ENCODE data around the gene RGS9.

The RGS9 gene

GRCh38 chr17:65230040-65230439, 92.9 kb downstream of the RGS9 start:
- DNase-seq (ENCODE audit: low read depth, low spot score): no peak
- H3K4me3 ChIP-seq (ENCODE audit: low read length): no peak overlapping the region

GRCh38 chr17:65231086-65231485, 93.9 kb downstream of the RGS9 start:
- no peak overlapping the region for H3K4me3 ChIP-seq (ENCODE audit: low read length)
- DNase-seq (ENCODE audit: low read depth, low spot score): no peak

- H3K4me3 ChIP-seq (ENCODE audit: low read length): no peak overlapping the region
Observed at GRCh38 chr17:65231662-65232335, 94.6 kb downstream of the RGS9 start.

GRCh38 chr17:65235284-65235683, 98.1 kb downstream of the RGS9 start:
- H3K4me3 ChIP-seq (ENCODE audit: low read length): no peak overlapping the region
- no peak for DNase-seq (ENCODE audit: low read depth, low spot score)

More at GRCh38 chr17:65231662-65232335, 94.6 kb downstream of the RGS9 start:
- DNase-seq (ENCODE audit: low read depth, low spot score): peak; percentile 55

- DNase-seq (ENCODE audit: low read depth, low spot score): no peak
- no peak overlapping the region for H3K4me3 ChIP-seq (ENCODE audit: low read length)
Observed at GRCh38 chr17:65236321-65236720, 99.2 kb downstream of the RGS9 start.

- H3K4me3 ChIP-seq (ENCODE audit: low read length): no peak overlapping the region
- DNase-seq (ENCODE audit: low read depth, low spot score): peak; percentile 85
Observed at GRCh38 chr17:65243838-65244625, 106.9 kb downstream of the RGS9 start.

- DNase-seq (ENCODE audit: low read depth, low spot score): no peak
- H3K4me3 ChIP-seq (ENCODE audit: low read length): no peak overlapping the region
Observed at GRCh38 chr17:65246252-65246651, 109.1 kb downstream of the RGS9 start.

- DNase-seq (ENCODE audit: low read depth, low spot score): no peak
- no peak overlapping the region for H3K4me3 ChIP-seq (ENCODE audit: low read length)
Observed at GRCh38 chr17:65249774-65250173, 112.6 kb downstream of the RGS9 start.

GRCh38 chr17:65254166-65254565, 117.0 kb downstream of the RGS9 start:
- DNase-seq (ENCODE audit: low read depth, low spot score): no peak
- no peak overlapping the region for H3K4me3 ChIP-seq (ENCODE audit: low read length)

GRCh38 chr17:65259281-65259680, 122.1 kb downstream of the RGS9 start:
- DNase-seq (ENCODE audit: low read depth, low spot score): no peak

GRCh38 chr17:65259696-65260485, 122.7 kb downstream of the RGS9 start:
- no peak for DNase-seq (ENCODE audit: low read depth, low spot score)
- H3K4me3 ChIP-seq (ENCODE audit: low read length): no peak overlapping the region

More at GRCh38 chr17:65259281-65259680, 122.1 kb downstream of the RGS9 start:
- no peak overlapping the region for H3K4me3 ChIP-seq (ENCODE audit: low read length)

GRCh38 chr17:65260626-65261025, 123.5 kb downstream of the RGS9 start:
- no peak for DNase-seq (ENCODE audit: low read depth, low spot score)
- no peak overlapping the region for H3K4me3 ChIP-seq (ENCODE audit: low read length)

GRCh38 chr17:65261152-65261551, 124.0 kb downstream of the RGS9 start:
- peak; percentile 26 for DNase-seq (ENCODE audit: low read depth, low spot score)

GRCh38 chr17:65261682-65262636, 124.8 kb downstream of the RGS9 start:
- H3K4me3 ChIP-seq (ENCODE audit: low read length): no peak overlapping the region
- peak; percentile 11 for DNase-seq (ENCODE audit: low read depth, low spot score)

More at GRCh38 chr17:65261152-65261551, 124.0 kb downstream of the RGS9 start:
- no peak overlapping the region for H3K4me3 ChIP-seq (ENCODE audit: low read length)

GRCh38 chr17:65265276-65265675, 128.1 kb downstream of the RGS9 start:
- peak; percentile 15 for DNase-seq (ENCODE audit: low read depth, low spot score)
- H3K4me3 ChIP-seq (ENCODE audit: low read length): no peak overlapping the region

GRCh38 chr17:65268832-65269231, 131.7 kb downstream of the RGS9 start:
- no peak for DNase-seq (ENCODE audit: low read depth, low spot score)
- no peak overlapping the region for H3K4me3 ChIP-seq (ENCODE audit: low read length)

- no peak for DNase-seq (ENCODE audit: low read depth, low spot score)
- H3K4me3 ChIP-seq (ENCODE audit: low read length): no peak overlapping the region
Observed at GRCh38 chr17:65270499-65271253, 133.5 kb downstream of the RGS9 start.

- no peak overlapping the region for H3K4me3 ChIP-seq (ENCODE audit: low read length)
- DNase-seq (ENCODE audit: low read depth, low spot score): no peak
Observed at GRCh38 chr17:65271296-65271695, 134.1 kb downstream of the RGS9 start.

Data from Jurkat, Clone E6-1 (cell line).